K562 (cell line): ENCODE measurements around the gene AMT. TPM values are rescaled to one million over a fixed set of nuclear protein-coding genes. Genes with fewer than 3 reads are reported as not detected.
A peak's percentile ranks its signal among the peaks of the same experiment; 100 is the strongest.

Experiments
- CHD1 ChIP-seq: fragments of 200-600 bp; sonication (generic); IDR thresholded peaks from one replicate; pipeline ENCODE4 v1.6.1; 2012; ENCODE audit warnings: mild to moderate bottlenecking, moderate library complexity, low read length, inconsistent platforms
- CREB3L1 ChIP-seq: fragments of 450-650 bp; IDR thresholded peaks from 2 replicates; pipeline ENCODE4 v1.6.1; 2014; ENCODE audit warnings: low read depth, mild to moderate bottlenecking, moderate library complexity, borderline replicate concordance
- GATA2 ChIP-seq: sonication (generic); formaldehyde crosslinking; IDR thresholded peaks from 2 replicates; pipeline ENCODE4 v1.4.0; 2020; ENCODE audit warnings: mild to moderate bottlenecking, missing genetic modification reagents
- KHSRP ChIP-seq: fragments of 450-650 bp; IDR thresholded peaks from 2 replicates; pipeline ENCODE4 v1.6.1; 2017
- MXD1 ChIP-seq: fragments of 250-450 bp; sonication (Bioruptor Pico); IDR thresholded peaks from 2 replicates; pipeline ENCODE4 v1.8.0; 2021; ENCODE audit warnings: borderline replicate concordance, mild to moderate bottlenecking, moderate library complexity; ENCODE audit not compliant: poor library complexity, severe bottlenecking
- NFE2L1 ChIP-seq: fragments of 450-650 bp; IDR thresholded peaks from 2 replicates; pipeline ENCODE4 v1.6.1; 2016; ENCODE audit warnings: missing genetic modification characterization, low read depth, mild to moderate bottlenecking, missing compliant biosample characterization, moderate library complexity, borderline replicate concordance
- NFIC ChIP-seq: fragments of 450-650 bp; IDR thresholded peaks from 2 replicates; pipeline ENCODE4 v1.6.1; 2017; ENCODE audit warnings: mild to moderate bottlenecking, inconsistent platforms
- PML ChIP-seq: IDR thresholded peaks from 2 replicates; pipeline ENCODE4 v1.6.1; 2012; ENCODE audit warnings: low read length, inconsistent platforms
- PTBP1 ChIP-seq: fragments of 200-400 bp; formaldehyde crosslinking; IDR thresholded peaks from 2 replicates; pipeline ENCODE4 v1.6.1; 2017; ENCODE audit warnings: low read depth, low read length
- ZBTB49 ChIP-seq: sonication (generic); formaldehyde crosslinking; IDR thresholded peaks from 2 replicates; pipeline ENCODE4 v1.8.0; 2022; ENCODE audit warnings: missing genetic modification reagents, mild to moderate bottlenecking, borderline replicate concordance
- ZBTB7A ChIP-seq: IDR thresholded peaks from 2 replicates; pipeline ENCODE4 v1.6.1; 2011; ENCODE audit warnings: low read depth, mild to moderate bottlenecking, low read length, moderate library complexity, borderline replicate concordance; ENCODE audit not compliant: control insufficient read depth
- ZBTB8A ChIP-seq: fragments of 450-650 bp; IDR thresholded peaks from 2 replicates; pipeline ENCODE4 v1.6.1; 2018; ENCODE audit warnings: mild to moderate bottlenecking, moderate library complexity; ENCODE audit not compliant: partially characterized antibody
- ZNF174 ChIP-seq: fragments of 250-450 bp; sonication (Bioruptor Pico); IDR thresholded peaks from 2 replicates; pipeline ENCODE4 v1.4.0; 2020; ENCODE audit warnings: mild to moderate bottlenecking
- ZNF586 ChIP-seq: fragments of 450-650 bp; formaldehyde crosslinking; conservative IDR thresholded peaks from 2 replicates; pipeline ENCODE4 v1.4.0; 2020; ENCODE audit warnings: mild to moderate bottlenecking, moderate library complexity
- ZNF609 ChIP-seq: sonication (generic); formaldehyde crosslinking; IDR thresholded peaks from 2 replicates; pipeline ENCODE4 v1.8.1; 2023; ENCODE audit warnings: missing genetic modification reagents, mild to moderate bottlenecking, borderline replicate concordance
- polyA plus RNA-seq, 8 experiments: library from polyadenylated mRNA; depleted of rRNA in 4 of 8; stranded (reverse) in 5 of 8; unstranded in 3 of 8; fragments of >200 nt; fragmentation: Nextera tagmentation in 2 of 8; fragmentation: Illumina TruSeq in 1 of 8; extraction: Ambion mirVana in 2 of 8; extraction: Trizol in 1 of 8; gene quantifications; 2 replicates each; pipeline versions ENCODE4 v1.2.1 to v1.2.3, GENCODE V29; 2011 to 2014; ENCODE audit warnings: inconsistent platforms in 1 of 8, missing spikeins in 1 of 8
- total RNA-seq, 7 experiments: library from RNA; depleted of rRNA in 6 of 7; stranded (reverse); fragments of >200 nt in 6 of 7; fragmentation: Illumina TruSeq in 2 of 7; extraction: Trizol in 2 of 7; gene quantifications; 2 replicates each; pipeline versions ENCODE4 v1.2.1 to v1.2.3, GENCODE V29; 2011 to 2021; ENCODE audit warnings: low replicate concordance in 1 of 7
- TF ChIP-seq, protein P1 (sequence below): fragments of 250-450 bp; sonication (Bioruptor Pico); IDR thresholded peaks from 2 replicates; pipeline ENCODE4 v1.4.0; 2020; ENCODE audit warnings: mild to moderate bottlenecking

AMT gene
- total and polyA plus RNA-seq, 9 of the 15 experiments (the other 6 are each of a cell fraction or from before 2014, with no cell fraction given), result 0.14 to 2.1 (median 0.52) TPM

GRCh38 chr3:49465270-49466034 lies 43.2 kb upstream of the AMT start (continued):
- TF ChIP-seq CREB3L1, result no peak
- no peak for TF ChIP-seq ZNF609 (CRISPR knock-in tag)
- TF ChIP-seq NFIC, result peak; percentile 51; the same call in 1 of the 2 replicates
- no peak for TF ChIP-seq ZBTB8A
- TF ChIP-seq ZNF174 (CRISPR knock-in tag), result no peak
- TF ChIP-seq ZNF586 (CRISPR knock-in tag), result no peak
- no peak for TF ChIP-seq ZBTB49
- no peak for TF ChIP-seq PTBP1
- no peak for TF ChIP-seq NFE2L1 (tag)
- TF ChIP-seq KHSRP, result no peak
- TF ChIP-seq PML, result no peak
- no peak for TF ChIP-seq ZBTB7A
- TF ChIP-seq CHD1, result no peak
- TF ChIP-seq MXD1 (CRISPR knock-in tag), result no peak
- TF ChIP-seq, protein P1, sequence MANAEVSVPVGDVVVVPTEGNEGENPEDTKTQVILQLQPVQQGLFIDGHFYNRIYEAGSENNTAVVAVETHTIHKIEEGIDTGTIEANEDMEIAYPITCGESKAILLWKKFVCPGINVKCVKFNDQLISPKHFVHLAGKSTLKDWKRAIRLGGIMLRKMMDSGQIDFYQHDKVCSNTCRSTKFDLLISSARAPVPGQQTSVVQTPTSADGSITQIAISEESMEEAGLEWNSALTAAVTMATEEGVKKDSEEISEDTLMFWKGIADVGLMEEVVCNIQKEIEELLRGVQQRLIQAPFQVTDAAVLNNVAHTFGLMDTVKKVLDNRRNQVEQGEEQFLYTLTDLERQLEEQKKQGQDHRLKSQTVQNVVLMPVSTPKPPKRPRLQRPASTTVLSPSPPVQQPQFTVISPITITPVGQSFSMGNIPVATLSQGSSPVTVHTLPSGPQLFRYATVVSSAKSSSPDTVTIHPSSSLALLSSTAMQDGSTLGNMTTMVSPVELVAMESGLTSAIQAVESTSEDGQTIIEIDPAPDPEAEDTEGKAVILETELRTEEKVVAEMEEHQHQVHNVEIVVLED (CRISPR knock-in tag), result no peak
- TF ChIP-seq GATA2 (CRISPR knock-in tag), result no peak
